Caco-2 (cell line): ENCODE data around the gene COL8A2. TPM values are rescaled to one million over a fixed set of nuclear protein-coding genes. Genes with fewer than 3 reads are reported as not detected.

Experiments
- BruUV-seq: library from RNA; stranded (reverse); fragments of 400-500 nt; replicated peaks from 2 replicates; lab custom pipeline; 2021; lab: Mats Ljungman, UMichigan
- CTCF ChIA-PET: fragments of 300-600 bp; sonication (Branson Sonifier 250); formaldehyde crosslinking; loops from one replicate; lab custom pipeline; 2022; ENCODE audit warnings: antibody characterized with exemption; lab: Charles Lee
- POLR2A ChIA-PET: fragments of 300-600 bp; sonication (Branson Sonifier 250); formaldehyde crosslinking; loops from one replicate; lab custom pipeline; 2022; ENCODE audit warnings: antibody characterized with exemption; lab: Charles Lee
- DNase-seq, 2 experiments: peaks; one replicate each; pipeline versions ENCODE4 v3.0.0 to v3.0.0-alpha.2; 2020 to 2022
- H3K27me3 ChIP-seq: replicated peaks from 2 replicates; pipeline ENCODE4 v1.6.0; 2011; ENCODE audit warnings: low read length; ENCODE audit not compliant: control insufficient read depth, insufficient read depth
- H3K36me3 ChIP-seq: 2 replicates; pipeline ENCODE4 v1.5.1; 2011; ENCODE audit warnings: low read length; ENCODE audit not compliant: control insufficient read depth, insufficient read depth
- H3K4me1 ChIP-seq: fragments of 250-450 bp; sonication (Bioruptor Pico); 2 replicates; pipeline ENCODE4 v1.5.1; 2020; ENCODE audit warnings: mild to moderate bottlenecking
- H3K4me3 ChIP-seq: 2 replicates; pipeline ENCODE4 v1.5.1; 2011; ENCODE audit warnings: low read depth, mild to moderate bottlenecking, control low read depth, low read length
- H3K9me3 ChIP-seq: fragments of 250-450 bp; sonication (Bioruptor Pico); 2 replicates; pipeline ENCODE4 v1.5.1; 2020; ENCODE audit warnings: mild to moderate bottlenecking, moderate library complexity
- H3K27ac Mint-ChIP-seq: one replicate; pipeline ENCODE4 v1.8.0; 2022; ENCODE audit warnings: mixed read lengths; ENCODE audit not compliant: unreplicated experiment
- H3K27me3 Mint-ChIP-seq: one replicate; pipeline ENCODE4 v1.8.0; 2022; ENCODE audit warnings: mixed read lengths; ENCODE audit not compliant: insufficient read depth, unreplicated experiment
- H3K36me3 Mint-ChIP-seq: one replicate; pipeline ENCODE4 v1.8.0; 2022; ENCODE audit warnings: mild to moderate bottlenecking, mixed read lengths; ENCODE audit not compliant: insufficient read depth, unreplicated experiment
- H3K4me1 Mint-ChIP-seq: one replicate; pipeline ENCODE4 v1.8.0; 2022; ENCODE audit warnings: low read depth, mixed read lengths; ENCODE audit not compliant: unreplicated experiment
- H3K4me3 Mint-ChIP-seq: one replicate; pipeline ENCODE4 v1.8.0; 2022; ENCODE audit warnings: mild to moderate bottlenecking, moderate library complexity, mixed read lengths; ENCODE audit not compliant: unreplicated experiment
- H3K9me3 Mint-ChIP-seq: one replicate; pipeline ENCODE4 v1.8.0; 2022; ENCODE audit warnings: mixed read lengths; ENCODE audit not compliant: unreplicated experiment
- CTCF ChIP-seq, 2 experiments: fragments of 200-600 bp in 1 of 2; IDR thresholded peaks; 1 replicate in 1 of 2; 2 replicates in 1 of 2; pipeline versions ENCODE4 v1.5.1 to v1.8.0; 2011 to 2022; ENCODE audit warnings: antibody characterized with exemption in 1 of 2, control low read depth in 1 of 2, inconsistent platforms in 1 of 2, low read depth in 1 of 2, low read length in 1 of 2, mild to moderate bottlenecking in 1 of 2, moderate library complexity in 1 of 2; ENCODE audit not compliant: insufficient read depth in 1 of 2, severe bottlenecking in 1 of 2, unreplicated experiment in 1 of 2
- intact Hi-C: fragments of 100-400 bp; cut with micrococcal nuclease; formaldehyde crosslinking; loops from one replicate; pipeline ENCODE4 v1.10.0; 2022; ENCODE audit not compliant: unreplicated experiment
- total RNA-seq: library from RNA; stranded (reverse); gene quantifications from 2 replicates; pipeline ENCODE4 v1.2.3, GENCODE V29; 2022

Gene COL8A2
- total RNA-seq, 1 experiment from 2014 or later: 0.18 TPM

- H3K4me3 Mint-ChIP-seq: no peak overlapping the region
- intact Hi-C loops: no loop called here
- H3K9me3 Mint-ChIP-seq: no peaks in the 10 kb centered on the region
- ChIA-PET CTCF (interaction anchor here (0.5 kb wide), 1 partner anchor 397 kb away, joined by 3 read pairs; the partner anchor contains the start of gene CSF3R), POLR2A (no interaction called here)
- Histone ChIP-seq H3K9me3 (no peaks in the 10 kb centered on the region), H3K27me3 (no peaks in the 10 kb centered on the region), H3K4me1 (no peaks in the 10 kb centered on the region), H3K4me3 (no peak overlapping the region), H3K36me3 (no peaks in the 10 kb centered on the region)
- H3K36me3 Mint-ChIP-seq: peaks cover 17% of the 10 kb centered on the region
- no peak overlapping the region for H3K27ac Mint-ChIP-seq
- BruUV-seq: no TSS peak
- no peaks in the 10 kb centered on the region for H3K4me1 Mint-ChIP-seq
- DNase-seq: no peak
- no peak for TF ChIP-seq CTCF (IDR thresholded peaks at IDR 0.05; ENCODE audit: insufficient read depth in 1 of 2, low read depth in 1 of 2, low read length in 1 of 2, severe bottlenecking in 1 of 2, unreplicated experiment in 1 of 2)
- no peaks in the 10 kb centered on the region for H3K27me3 Mint-ChIP-seq
These were observed 39.1 kb downstream of the COL8A2 start for GRCh38 chr1:36085686-36086526.

GRCh38 chr1:36085126-36085525 is 39.9 kb downstream of the COL8A2 start:
- H3K27me3 Mint-ChIP-seq: no peaks in the 10 kb centered on the region
- H3K4me3 Mint-ChIP-seq: no peak overlapping the region
- no peaks in the 10 kb centered on the region for H3K4me1 Mint-ChIP-seq
- POLR2A ChIA-PET: interaction anchor here (0.6 kb wide), 1 partner anchor 155 kb away, joined by 3 read pairs; no protein-coding TSS in a partner anchor
- no peaks in the 10 kb centered on the region for H3K9me3 Mint-ChIP-seq
- CTCF ChIA-PET: interaction anchor here (0.5 to 0.6 kb wide), 2 partner anchors 107 to 397 kb away, joined by 3 to 7 read pairs; partner anchors contain the start of gene CSF3R
- no peaks in the 10 kb centered on the region for H3K36me3 ChIP-seq
- H3K4me1 ChIP-seq: 0 out of 2 replicates have a peak, but pooled peaks cover 6% of the 10 kb centered on the region
- DNase-seq: no peak
- intact Hi-C loops: no loop called here
- no peak overlapping the region for H3K27ac Mint-ChIP-seq
- H3K36me3 Mint-ChIP-seq: peaks cover 17% of the 10 kb centered on the region
- BruUV-seq: no TSS peak
- H3K27me3 ChIP-seq: no peaks in the 10 kb centered on the region
- no peaks in the 10 kb centered on the region for H3K9me3 ChIP-seq
- TF ChIP-seq CTCF (IDR thresholded peaks at IDR 0.05; ENCODE audit: insufficient read depth in 1 of 2, low read depth in 1 of 2, low read length in 1 of 2, severe bottlenecking in 1 of 2, unreplicated experiment in 1 of 2): no peak
- H3K4me3 ChIP-seq: no peak overlapping the region

- no peak overlapping the region for H3K27ac Mint-ChIP-seq
- no peak for DNase-seq
- H3K27me3 Mint-ChIP-seq: no peaks in the 10 kb centered on the region
- H3K36me3 Mint-ChIP-seq: peaks cover 14% of the 10 kb centered on the region
- Histone ChIP-seq H3K4me3 (no peak overlapping the region), H3K36me3 (no peaks in the 10 kb centered on the region), H3K9me3 (no peaks in the 10 kb centered on the region), H3K27me3 (no peaks in the 10 kb centered on the region), H3K4me1 (0 out of 2 replicates have a peak, but pooled peaks cover 6% of the 10 kb centered on the region)
- ChIA-PET CTCF (interaction anchor here (0.6 kb wide), 1 partner anchor 108 kb away, joined by 7 read pairs; no protein-coding TSS in a partner anchor), POLR2A (interaction anchor here (0.6 kb wide), 1 partner anchor 154 kb away, joined by 3 read pairs; no protein-coding TSS in a partner anchor)
- H3K4me3 Mint-ChIP-seq: no peak overlapping the region
- no peaks in the 10 kb centered on the region for H3K9me3 Mint-ChIP-seq
- no peak for TF ChIP-seq CTCF (IDR thresholded peaks at IDR 0.05; ENCODE audit: insufficient read depth in 1 of 2, low read depth in 1 of 2, low read length in 1 of 2, severe bottlenecking in 1 of 2, unreplicated experiment in 1 of 2)
- no peaks in the 10 kb centered on the region for H3K4me1 Mint-ChIP-seq
- no TSS peak for BruUV-seq
- intact Hi-C loops: no loop called here
These were observed 40.4 kb downstream of the COL8A2 start for GRCh38 chr1:36084497-36085115.
